ENCODE data around the gene ZNF184.

- TF ChIP-seq POLR2AphosphoS5 (IDR thresholded peaks at IDR 0.05; ENCODE audit: control insufficient read depth, insufficient read depth, low read depth, low read length) (no peak), TRIM28 (IDR thresholded peaks at IDR 0.05) (peak; percentile 53; the same call in 1 of the 2 replicates), ZNF589 (CRISPR knock-in tag; IDR thresholded peaks at IDR 0.05; ENCODE audit: low read depth) (no peak; the same call in 1 of the 2 replicates), CTCF (IDR thresholded peaks at IDR 0.05 in 2 of 3, conservative IDR thresholded peaks at IDR 0.05 in 1 of 3; ENCODE audit: insufficient read depth in 2 of 3, low read depth in 1 of 3, low read length in 3 of 3) (no peak), RNF2 (IDR thresholded peaks at IDR 0.05) (peak; percentile 73), ZBTB49 (CRISPR knock-in tag; IDR thresholded peaks at IDR 0.05; ENCODE audit: borderline replicate concordance) (0 out of 2 replicates have a peak, but pooled peaks have one; percentile 5), AFF4 (CRISPR knock-in tag; IDR thresholded peaks at IDR 0.05) (peak; percentile 45; the same call in 1 of the 2 replicates), MXI1 (IDR thresholded peaks at IDR 0.05; ENCODE audit: low read depth, low read length) (peak; percentile 55; the same call in 1 of the 2 replicates), TCF7 (IDR thresholded peaks at IDR 0.05; ENCODE audit: borderline replicate concordance) (no peak), SRSF1 (IDR thresholded peaks at IDR 0.05; ENCODE audit: low read depth, low read length) (no peak), BMI1 (IDR thresholded peaks at IDR 0.05; ENCODE audit: low read length) (no peak), KDM1A (IDR thresholded peaks at IDR 0.05) (peak; percentile 80 to 82)
Observed at GRCh38 chr6:27502508-27503435, 29.9 kb upstream of the ZNF184 start.

Measured in K562 (cell line).